NCI-H187 treated with DMSO at 0.1 percent for 48 hours (cell line): Measurements from ENCODE around the gene SHC4.
"Not testable (repeated sequence)": the region's sequence is repeated elsewhere in the genome, so short reads cannot be mapped to it uniquely, and the experiment has no call there.

Experiments
- DNase-seq: peaks from one replicate; lab custom pipeline; 2025; lab: John Stamatoyannopoulos, UW

Gene SHC4

DNA sequence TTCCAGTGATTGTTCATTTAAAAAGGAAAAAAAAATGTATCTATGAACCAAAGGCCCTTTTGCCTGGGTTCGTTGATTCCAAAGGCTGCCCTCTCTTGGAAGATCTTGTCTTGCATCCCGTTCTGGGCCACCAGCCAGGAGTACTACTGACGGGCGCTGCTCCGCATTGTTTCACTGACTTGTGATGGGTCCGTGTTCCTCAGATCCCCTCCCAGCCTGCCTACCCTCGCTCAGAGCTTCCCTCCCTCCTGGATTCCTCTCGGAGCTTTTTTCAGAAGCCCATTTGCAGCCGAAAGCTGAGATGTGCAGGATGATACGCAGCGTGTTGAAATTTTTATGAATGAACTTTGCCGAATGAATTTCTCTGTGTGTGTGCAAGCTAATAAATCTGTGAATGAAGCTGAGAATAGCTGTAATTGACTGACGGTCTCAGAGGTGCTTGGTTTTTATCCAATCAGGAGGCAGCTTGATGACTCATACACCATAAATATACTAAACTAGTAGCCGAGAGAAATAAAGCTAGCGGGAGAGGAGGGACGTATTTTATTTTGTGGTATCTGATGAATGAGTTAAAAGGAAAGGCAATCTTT, at the start of gene SHC4:
SHC4 (minus strand) TSS at position 396 of the 590 bp plus-strand sequence. CDS start 904 bp downstream, outside the sequence.
- DNase-seq = no peak

DNA sequence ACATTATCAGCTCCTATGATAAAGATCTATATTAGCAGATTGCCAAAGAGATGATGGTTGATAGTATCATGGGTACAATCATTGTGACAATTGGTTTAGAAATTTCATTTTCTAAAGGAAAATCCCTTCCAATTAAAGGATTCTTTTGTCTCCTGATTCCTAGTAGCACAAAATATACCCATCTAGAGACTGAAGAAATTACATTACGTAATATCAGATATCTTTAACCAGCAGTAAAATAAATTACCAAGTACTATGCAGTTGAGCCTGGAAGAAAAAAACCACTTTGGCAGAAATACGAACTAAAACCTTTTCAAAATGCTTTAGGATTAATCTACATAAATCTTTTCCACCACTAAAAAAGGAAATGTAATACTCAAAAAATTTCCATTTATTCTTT, 35.6 kb upstream of the SHC4 start:
- DNase-seq = no peak

DNA sequence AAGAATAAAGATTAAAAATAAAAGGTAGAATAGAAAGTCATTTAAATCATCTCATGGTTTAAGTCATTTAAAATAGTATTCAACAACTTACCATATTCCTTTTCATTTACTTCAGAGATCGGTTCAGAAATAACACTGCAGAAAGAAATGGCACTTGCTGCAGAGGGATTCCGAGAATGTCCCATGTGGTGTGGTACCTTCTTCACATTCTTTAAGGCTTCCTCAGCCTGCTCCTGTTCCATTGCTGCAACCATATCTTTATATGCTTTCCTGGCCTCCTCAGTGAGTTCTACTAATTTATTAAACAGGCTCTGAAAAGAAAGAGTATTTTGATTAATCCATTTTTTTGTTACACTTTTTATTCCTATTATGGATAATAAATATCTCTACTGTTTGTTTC, 32.6 kb upstream of the SHC4 start:
- DNase-seq = no peak

DNA sequence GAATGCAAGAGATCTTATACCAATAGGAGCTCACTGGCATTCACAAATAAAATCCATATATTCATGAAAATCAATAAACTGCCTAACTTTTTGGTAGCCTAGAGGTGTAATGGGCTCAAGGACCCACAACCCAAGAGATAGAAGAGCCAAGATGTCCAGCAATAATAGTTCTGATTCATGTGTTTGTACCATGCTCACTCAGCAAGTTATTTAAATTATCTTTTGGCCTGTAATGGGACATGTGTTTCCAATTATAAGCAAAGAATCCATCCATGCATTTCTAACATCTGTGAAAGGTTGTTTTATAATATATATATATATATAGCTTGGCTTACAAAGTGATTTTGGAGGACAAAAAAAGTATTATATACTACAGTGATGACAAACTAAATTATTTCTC, 29.7 kb upstream of the SHC4 start:
- DNase-seq = no peak

GRCh38 chr15:48992545-48992944, 28.8 kb upstream of the SHC4 start:
- no peak for DNase-seq

GRCh38 chr15:48992096-48992495, 28.4 kb upstream of the SHC4 start:
- DNase-seq = no peak

DNA sequence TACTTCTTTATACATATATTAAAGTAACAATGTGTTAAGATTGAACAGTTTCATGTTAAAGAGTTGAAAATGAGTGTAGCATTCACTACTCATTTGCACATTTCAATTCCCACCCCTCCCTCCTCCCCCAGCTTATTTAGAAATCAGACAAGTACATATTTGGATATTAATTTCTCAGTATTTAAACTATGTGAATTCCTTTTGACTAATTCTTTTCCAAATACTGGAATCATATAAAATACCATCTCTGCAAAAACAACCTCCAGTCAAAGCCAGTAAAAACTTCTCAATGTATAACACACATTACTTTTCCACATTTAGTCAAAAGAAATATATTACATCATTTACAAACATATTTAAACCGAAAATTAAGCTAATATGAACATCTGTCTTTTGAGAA, 25.5 kb upstream of the SHC4 start:
- no peak for DNase-seq

DNA sequence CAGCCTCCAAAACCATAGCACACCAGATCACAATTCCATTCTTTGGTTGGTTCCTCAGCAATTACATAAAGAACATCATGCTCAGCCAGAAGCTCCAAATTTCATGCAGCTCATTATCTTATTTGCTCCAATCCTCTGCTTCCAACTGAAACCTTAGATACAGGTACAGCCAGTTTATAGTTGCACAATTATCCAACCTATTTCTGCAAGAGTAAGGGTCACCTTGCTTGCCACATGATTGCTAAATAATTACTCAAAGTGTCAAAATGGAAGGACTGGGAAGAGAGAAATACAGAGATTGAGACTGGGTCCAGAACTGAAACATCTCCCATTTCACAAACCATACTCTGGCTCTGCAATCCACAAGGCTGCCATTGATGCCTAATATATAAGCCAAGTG, 23.4 kb upstream of the SHC4 start:
- DNase-seq = no peak

GRCh38 chr15:48986240-48986639, 22.5 kb upstream of the SHC4 start:
- DNase-seq = no peak

DNA sequence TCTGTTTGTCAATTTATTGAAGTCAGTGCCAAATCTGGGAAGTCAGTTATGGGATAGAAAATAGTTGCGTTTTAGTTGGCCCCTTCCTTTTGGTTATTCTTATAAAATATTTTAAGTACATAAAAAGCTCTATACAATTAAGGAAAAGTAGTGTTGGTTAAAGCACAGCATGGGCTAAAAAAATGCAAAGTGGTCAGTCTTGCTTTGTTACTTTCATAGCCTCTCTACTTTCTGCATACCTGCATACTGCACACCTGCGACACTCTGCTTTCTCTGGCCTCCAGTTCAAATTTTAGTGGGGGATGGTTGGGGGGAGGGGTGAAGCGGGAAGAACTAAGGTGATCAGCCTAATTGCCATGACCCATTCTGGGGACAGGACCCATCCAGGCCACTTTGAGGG, 21.8 kb upstream of the SHC4 start:
- DNase-seq = no peak

- no peak for DNase-seq
Observed at GRCh38 chr15:48984811-48985352, 21.2 kb upstream of the SHC4 start.

- no peak for DNase-seq
Observed at GRCh38 chr15:48984021-48984710, 20.4 kb upstream of the SHC4 start.

DNA sequence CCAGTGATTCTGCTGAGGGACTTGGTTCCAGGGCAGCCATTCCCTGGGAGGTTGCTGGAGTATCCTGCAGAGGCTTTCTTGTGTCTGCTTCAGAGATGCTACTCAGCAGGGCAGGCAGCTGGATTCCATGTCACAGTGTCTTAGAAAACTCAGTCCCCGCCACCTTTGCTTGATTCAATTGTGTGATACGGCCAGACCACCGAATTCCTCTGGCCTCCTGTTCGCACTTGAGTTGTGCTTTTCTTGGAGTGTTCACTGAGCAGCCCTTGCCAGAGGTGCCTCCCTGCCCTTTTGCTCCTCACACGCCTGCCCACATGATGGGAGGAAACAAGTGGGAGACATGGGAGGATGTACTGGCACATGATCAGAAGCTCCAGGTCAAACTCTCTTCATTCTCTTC, 19.6 kb upstream of the SHC4 start:
- no peak for DNase-seq

DNA sequence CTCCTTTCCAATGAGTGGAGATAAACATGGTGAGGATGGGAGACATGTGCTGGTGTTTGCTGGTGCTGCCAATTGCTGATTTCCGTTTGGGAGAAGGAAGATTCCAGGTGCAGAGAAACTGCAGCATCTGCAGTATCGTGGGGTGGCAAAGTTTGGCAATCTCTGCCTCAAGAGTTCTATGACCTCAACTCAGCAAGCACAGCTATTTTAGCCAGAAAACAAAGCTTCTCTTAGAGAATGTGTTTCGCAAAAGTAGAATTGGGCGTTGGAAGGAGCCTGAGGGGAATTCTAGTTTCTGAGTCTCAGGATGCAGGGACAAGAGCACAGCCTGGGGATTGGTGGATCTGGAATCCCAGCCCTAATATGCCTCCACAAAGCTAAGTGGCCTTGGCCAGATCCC, 18.2 kb upstream of the SHC4 start:
- DNase-seq = no peak

DNA sequence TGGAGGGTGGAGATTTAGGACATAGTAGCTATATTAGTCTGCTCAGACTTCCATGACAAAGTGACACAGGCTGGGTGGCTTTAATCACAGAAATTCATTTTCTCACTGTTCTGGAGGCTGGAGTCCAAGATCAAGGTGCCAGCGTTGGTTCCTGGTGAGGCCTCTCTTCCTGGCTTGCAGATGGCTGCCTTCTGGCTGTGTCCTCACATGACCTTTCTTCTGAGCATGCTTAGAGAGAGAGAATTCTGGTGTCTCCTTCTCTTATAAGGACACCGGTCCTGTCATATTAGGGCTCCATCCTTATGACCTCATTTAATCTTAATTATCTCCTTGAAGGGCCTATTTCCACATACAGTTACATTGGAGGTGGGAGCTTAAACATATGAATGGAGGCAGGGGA, 14.9 kb upstream of the SHC4 start:
- DNase-seq = no peak

GRCh38 chr15:48976444-48977088, 12.8 kb upstream of the SHC4 start:
- DNase-seq = no peak

DNA sequence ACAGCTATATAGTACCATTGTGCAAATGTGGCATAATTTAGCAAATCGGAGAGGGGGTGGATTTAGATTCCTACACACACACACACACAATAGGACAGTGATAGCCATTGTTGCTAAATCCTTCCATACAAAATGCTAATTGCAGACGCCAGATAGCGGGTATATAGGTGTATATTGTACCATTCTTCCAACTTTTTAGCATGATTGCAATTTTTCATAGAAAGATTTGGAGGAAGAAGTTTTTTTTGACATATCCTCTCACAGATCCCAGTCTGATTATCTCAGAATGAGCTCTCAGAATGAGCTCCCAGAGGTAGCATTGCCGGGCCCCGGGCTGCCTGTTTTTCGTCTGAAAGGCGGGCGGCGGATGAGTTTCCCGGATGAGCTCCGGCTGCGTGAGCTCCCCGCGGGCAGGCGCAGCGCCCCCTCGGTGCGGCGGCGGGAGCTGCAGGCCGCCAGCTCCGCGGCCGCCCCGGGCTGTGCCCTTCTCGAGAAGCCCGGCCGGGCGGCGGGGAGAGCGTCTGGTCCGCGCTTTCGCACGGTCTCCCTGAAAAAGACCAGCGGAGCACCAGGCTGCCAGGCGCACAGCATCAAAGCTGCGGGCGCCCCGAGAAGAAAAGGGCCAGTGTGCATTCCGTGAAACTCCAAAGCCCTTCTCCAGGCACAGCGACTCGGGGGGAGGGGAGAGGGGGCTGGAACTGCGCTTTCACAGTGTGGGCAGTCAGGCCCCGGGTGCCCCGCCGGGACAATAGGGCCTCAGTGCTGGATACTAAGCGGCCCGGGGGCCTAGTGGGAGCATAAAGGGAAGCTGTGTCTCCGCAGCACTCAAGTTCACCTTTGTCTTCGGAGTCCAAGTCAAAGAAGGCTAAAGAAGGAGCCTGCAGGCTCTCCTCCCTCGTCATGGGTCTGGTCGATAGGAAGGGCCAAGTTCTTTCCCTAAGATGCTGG, 12.0 kb upstream of the SHC4 start:
- no peak for DNase-seq

- no peak for DNase-seq
Observed at GRCh38 chr15:48974882-48975281, 11.2 kb upstream of the SHC4 start.

DNA sequence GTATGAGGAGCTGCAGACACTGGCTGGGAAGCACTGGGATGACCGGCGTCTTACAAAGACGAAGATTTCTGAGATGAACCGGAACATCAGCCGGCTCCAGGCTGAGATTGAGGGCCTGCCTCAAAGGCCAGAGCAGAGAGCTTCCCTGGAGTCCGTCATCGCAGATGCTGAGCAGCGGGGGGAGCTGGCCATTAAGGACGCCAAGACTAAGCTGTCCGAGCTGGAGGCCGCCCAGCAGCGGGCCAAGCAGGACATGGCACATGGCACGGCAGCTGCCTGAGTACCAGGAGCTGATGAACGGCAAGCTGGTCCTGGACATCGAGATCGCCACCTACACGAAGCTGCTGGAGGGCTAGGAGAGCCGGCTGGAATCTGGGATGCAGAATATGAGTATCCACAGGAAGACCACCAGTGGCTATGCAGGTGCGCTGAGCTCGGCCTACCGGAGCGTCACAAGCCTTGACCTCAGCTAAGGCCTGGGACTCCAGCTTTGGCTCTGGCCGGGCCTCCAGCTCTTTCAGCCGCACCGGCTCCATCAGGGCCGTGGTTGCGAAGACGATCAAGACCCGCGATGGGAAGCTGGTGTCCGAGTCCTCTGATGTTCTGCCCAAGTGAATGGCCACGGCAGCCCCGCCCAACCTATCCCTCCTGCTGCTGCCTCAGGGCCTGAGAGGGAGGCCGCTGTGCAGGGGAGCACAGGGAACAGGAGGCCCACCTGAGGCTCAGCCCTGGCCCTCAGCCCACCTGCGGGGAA, 9.2 kb upstream of the SHC4 start:
- DNase-seq = no peak

DNA sequence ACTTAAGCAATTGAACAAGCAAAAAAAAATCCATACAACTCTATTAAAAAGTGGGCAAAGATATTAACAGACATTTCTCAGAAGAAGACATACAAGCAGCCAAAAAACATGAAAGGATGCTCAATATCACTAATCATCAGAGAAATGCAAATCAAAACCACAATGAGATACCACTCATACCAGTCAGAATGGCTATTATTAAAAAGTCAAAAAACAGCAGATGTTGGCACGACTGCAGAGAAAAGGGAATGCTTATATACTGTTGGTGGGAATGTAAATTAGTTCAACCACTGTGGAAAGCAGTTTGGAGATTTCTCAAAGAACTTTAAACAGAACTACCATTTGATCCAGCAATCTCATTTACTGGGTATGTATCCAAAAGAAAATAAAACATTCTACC, 7.2 kb upstream of the SHC4 start:
- DNase-seq = not testable (repeated sequence)

DNA sequence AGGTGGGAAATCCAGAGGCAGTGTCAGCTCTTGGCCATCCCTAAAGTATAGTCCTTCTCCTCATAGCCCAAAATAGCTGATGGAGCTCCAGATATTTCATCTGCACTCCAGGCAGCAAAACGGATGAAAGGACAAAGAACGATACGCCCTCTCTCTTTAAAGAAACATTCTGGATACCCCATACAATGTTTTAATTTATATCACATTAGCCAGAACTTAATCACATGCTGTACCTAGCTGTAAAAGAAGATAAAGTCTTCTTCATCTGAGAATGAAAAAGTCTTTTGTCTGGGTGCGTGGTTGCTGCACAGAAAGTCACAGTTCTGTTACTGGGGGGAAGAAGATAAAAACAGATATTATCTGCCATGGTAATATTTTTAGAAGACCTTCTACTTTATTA, 4.3 kb upstream of the SHC4 start:
- no peak for DNase-seq
